ENCODE data around the gene STAT1.

STAT1 gene

DNA sequence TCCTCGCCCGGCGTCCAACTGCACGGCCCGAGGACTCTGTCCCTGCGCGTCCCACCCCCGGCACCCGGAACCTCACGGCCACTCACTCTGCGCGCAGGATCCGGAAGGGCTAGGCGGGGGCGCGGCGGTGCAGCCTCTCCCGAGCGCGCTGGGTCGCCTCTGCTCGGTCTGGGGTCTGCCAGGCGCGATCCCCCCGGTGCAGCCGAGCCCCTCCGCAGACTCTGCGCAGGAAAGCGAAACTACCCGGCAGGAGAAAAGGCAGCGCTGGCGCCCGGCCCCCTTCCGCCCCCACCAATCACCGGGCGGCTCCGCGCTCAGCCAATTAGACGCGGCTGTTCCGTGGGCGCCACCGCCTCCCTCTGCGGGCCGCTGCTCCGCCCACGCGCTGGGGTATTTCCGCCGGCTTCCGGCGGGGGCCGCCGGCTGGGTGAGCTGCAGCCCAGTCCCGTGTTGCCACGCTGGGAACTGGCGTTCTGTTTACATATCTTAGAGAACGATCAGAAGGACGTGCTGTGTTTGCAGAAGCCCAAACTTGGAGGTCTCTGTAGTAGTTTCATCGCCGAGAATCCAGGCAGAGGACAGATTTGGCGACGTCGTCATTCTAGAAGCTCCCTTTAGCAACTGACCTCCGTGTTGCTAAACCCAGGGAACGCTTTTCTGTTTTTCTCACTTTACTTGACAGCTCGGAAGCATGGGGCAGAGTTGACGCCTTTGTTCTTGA is at the start of gene STAT1:
Gene STAT1, minus strand, starts transcription at position 240 of the 721 bp plus-strand sequence. CDS start 4,168 bp downstream, outside the sequence.
- DNase-seq, result peak; percentile 98

GRCh38 chr2:191063584-191063983 is 49.6 kb upstream of the STAT1 start:
- no peak for DNase-seq

GRCh38 chr2:191061381-191061980 is 47.5 kb upstream of the STAT1 start:
- no peak for DNase-seq

GRCh38 chr2:191059308-191059707 is 45.3 kb upstream of the STAT1 start:
- DNase-seq, result no peak

- DNase-seq, result no peak
These were observed 42.3 kb upstream of the STAT1 start for GRCh38 chr2:191056228-191056627.

GRCh38 chr2:191053256-191053655 is 39.3 kb upstream of the STAT1 start:
- no peak for DNase-seq

DNA sequence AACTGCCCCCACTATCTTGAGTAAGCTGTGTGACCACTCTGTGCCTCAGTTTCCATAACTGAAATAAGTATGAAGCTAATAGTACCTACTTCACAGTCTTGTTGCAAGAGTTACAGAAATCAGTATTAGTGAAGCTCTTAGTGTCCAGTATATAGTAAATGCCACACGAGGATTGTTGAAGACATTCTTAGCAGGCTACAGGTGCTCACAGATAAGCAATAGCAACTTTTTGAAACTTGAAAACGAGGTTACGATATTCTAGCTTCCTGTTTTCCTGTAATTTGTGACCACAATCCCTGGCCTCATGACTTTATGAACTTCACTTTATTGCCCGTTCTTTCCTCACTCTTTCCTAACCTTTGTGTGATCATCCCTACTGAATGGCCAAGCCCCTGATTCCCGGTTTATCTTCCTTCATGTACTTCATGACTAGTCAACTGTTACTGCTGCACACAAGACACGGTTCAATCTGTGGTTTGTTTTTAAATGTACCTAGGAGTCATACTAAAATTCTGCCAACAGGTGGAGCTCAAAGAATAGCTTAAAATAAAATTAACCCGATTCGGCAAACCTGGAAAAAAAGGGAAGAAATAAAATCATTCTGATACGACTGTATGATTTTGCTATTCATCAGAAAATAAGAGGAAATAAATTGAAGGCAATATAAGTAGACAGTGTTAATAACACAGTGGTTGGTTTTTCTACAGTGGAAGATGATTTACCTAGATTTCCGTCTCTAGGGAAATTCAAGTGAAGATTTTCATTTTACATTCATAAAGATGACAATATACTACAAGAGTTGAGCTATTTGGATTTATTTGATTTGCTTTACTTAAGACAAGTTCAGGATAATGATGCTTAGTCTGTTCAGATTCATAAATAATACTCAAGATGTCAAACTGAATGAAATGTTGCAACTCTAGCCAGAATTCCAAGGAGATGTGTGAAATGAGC is 38.1 kb upstream of the STAT1 start:
- no peak for DNase-seq

- no peak for DNase-seq
These were observed 37.2 kb upstream of the STAT1 start for GRCh38 chr2:191051177-191051576.

GRCh38 chr2:191050640-191050987 is 36.6 kb upstream of the STAT1 start:
- no peak for DNase-seq

GRCh38 chr2:191049728-191050639 is 36.0 kb upstream of the STAT1 start:
- DNase-seq, result no peak

DNA sequence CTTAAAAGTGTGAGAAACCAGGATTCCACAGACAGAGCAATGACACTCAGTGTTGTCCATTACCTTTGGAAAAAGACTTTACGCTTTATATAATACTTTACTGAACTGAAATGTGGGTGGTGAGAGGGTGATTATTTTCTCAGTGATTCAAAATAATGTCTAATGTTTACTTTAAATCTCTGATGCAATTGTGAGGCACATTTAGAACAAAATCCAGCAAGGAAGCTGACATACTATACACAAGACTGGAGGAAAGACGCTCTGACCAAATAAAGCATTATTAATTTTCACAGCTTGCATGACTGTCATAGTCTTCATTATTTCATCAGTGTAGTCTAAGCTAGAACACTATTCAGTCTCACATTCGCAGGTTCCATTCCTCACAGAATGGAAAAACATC is 34.1 kb upstream of the STAT1 start:
- DNase-seq, result no peak

DNA sequence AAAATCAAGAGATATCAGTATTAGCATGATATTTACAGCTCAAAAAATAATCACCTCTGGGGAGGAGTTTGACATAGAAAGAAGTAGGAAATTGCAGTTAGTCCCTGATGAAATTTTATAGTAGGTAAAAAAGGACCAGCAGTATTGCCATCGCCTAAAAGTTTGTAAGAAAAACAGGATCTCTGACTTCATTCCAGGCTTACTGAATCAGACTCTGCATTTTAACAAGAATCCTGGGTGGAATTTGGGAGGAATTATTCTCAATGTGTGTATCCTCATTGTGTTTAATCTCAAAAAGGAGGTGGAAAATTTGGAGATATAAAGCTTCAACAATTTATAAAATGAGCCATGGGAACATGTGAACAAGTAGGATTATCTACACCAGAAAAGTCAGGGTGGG is 31.2 kb upstream of the STAT1 start:
- no peak for DNase-seq

- no peak for DNase-seq
These were observed 29.5 kb upstream of the STAT1 start for GRCh38 chr2:191043438-191043837.

- no peak for DNase-seq
These were observed 27.6 kb upstream of the STAT1 start for GRCh38 chr2:191041418-191042161.

DNA sequence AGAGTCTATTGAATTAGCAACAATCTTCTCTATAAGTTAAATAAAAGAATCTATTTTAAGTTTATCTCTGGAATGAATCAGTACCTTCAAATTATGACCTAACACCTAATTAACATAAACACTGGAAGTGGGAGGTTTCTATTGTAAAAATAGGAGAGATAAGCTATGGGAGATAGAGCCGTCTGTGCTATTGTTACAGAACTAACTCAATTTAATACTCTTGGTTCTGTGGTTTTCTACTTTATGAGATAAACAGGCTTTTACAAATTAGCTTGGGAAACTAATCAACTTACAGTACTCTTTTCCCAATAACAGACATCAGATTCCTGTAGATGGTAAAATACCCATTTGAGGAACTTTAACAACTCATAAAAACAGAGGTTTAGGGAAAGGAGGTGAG is 25.6 kb upstream of the STAT1 start:
- DNase-seq, result no peak

DNA sequence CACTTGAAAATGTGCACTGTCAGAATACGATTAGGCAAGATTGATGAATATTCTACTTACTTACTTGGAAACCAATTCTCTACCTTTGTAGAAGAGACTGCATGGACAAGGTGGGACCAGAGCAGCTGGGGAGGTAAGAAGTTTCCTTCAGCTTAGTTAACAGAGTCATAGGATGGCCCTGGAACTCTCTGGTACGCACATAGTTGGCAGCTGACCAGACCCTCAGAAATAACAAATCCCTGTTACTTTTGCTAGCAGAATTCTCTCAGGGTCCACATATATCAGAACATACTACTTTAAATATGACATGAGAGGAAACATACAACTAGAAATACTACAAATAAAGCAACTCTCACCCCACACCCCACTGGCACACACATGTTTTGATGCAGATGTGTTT is 24.8 kb upstream of the STAT1 start:
- DNase-seq, result no peak

GRCh38 chr2:191038241-191038725 is 24.3 kb upstream of the STAT1 start:
- no peak for DNase-seq

DNA sequence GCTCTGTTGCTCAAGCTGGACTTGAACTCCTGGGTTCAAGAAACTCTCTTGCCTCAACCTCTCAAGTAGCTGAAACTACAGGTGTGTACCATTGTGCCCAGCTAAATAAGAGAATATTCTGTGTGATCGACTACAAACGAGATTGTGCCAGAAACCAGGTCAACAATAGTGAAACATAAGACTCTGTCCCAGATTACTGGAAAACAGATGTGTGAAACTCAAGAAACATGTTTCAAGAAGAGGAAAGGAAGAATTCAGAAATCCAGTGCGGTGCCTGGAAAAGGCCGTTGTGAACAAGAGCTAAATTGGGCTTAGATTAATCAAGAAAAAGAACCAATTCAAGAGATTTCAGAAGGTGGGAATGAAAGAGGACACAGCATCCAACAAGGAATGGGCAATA is 23.4 kb upstream of the STAT1 start:
- DNase-seq, result no peak

DNA sequence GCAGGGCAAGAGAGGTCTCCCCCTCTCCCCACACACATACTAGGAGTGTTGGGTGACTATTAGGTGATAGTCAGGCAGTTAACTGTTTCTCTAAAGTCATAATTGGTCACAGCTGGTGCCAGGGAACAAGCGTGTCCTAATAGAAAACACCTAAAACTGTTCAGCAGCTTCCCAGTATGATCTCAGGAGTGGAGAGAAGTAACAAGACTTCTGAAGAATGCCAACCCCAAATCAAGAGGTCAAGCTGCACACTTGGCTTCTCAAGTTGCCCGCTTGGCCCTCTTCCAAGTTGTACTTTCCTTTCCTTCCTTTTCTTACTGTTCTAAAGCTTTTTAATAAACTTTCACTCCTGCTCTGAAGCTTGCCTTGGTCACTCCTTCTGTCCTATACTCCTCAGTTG is 22.4 kb upstream of the STAT1 start:
- no peak for DNase-seq

DNA sequence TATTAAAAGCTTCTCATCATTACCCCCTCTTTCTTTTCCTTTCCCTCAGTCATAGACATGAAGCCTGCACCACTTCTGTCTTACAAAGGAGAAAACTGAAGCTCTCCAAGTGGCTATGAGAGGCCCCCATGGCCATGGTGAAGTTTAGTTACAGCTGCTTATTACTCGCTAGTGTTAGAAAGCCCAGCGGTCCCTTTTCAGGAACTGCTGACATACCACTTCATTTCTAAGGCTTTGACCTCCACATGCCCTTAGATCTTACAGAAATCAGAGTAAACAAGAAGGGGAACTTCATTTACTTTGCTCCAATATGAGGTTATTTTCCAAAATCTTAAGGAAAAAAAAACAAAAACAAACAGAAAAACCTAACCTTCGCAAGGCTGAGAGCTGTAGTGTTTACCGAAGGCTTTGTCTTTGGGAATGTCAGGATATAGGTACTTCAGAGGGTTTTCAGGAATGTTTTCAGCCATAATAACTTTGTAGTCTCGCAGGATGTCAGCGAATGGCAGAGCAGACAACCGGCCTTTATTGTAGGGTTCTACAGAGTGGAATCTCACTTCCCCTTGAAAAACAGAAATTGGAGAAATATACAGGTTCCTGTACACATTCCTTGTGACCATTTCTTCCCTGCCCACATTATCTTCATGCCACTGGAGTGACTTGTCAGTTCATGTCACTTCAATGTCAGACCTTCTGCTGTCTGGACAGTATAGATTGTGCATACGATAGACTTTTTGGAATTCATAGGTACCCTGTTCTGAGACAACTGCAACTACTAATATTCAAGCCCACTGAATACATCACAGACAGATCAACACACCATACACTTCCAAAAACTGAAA is 18.8 kb upstream of the STAT1 start:
- no peak for DNase-seq

- no peak for DNase-seq
These were observed 17.3 kb upstream of the STAT1 start for GRCh38 chr2:191031256-191031655.
